Measurements from ENCODE around the gene TPBGL. TPM values are rescaled to one million over a fixed set of nuclear protein-coding genes. Genes with fewer than 3 reads are reported as not detected.

Gene TPBGL
- polyA plus RNA-seq, 5 donors = 0.08 to 0.29 (median 0.12) TPM

- no peak for DNase-seq
These were observed 4.9 kb downstream of the TPBGL start for GRCh38 chr11:75245356-75246005.

GRCh38 chr11:75246006-75246670 is 5.6 kb downstream of the TPBGL start:
- DNase-seq = no peak

- DNase-seq = no peak
These were observed 6.2 kb downstream of the TPBGL start for GRCh38 chr11:75246671-75247350.

GRCh38 chr11:75248924-75249256 is 8.3 kb downstream of the TPBGL start:
- no peak for DNase-seq

- DNase-seq = no peak
These were observed 9.1 kb downstream of the TPBGL start for GRCh38 chr11:75249704-75250103.

- DNase-seq = no peak
These were observed 13.8 kb downstream of the TPBGL start for GRCh38 chr11:75254326-75254725.

- DNase-seq = no peak
These were observed 20.0 kb downstream of the TPBGL start for GRCh38 chr11:75260396-75261170.

- no peak for DNase-seq
These were observed 21.4 kb downstream of the TPBGL start for GRCh38 chr11:75261902-75262361.

- no peak for DNase-seq
These were observed 21.9 kb downstream of the TPBGL start for GRCh38 chr11:75262436-75262835.

GRCh38 chr11:75262961-75263852 is 22.6 kb downstream of the TPBGL start:
- no peak for DNase-seq

GRCh38 chr11:75263944-75264349 is 23.4 kb downstream of the TPBGL start:
- DNase-seq = no peak

- DNase-seq = no peak
These were observed 23.8 kb downstream of the TPBGL start for GRCh38 chr11:75264356-75264755.

GRCh38 chr11:75264971-75265370 is 24.4 kb downstream of the TPBGL start:
- no peak for DNase-seq

GRCh38 chr11:75265851-75266531 is 25.4 kb downstream of the TPBGL start:
- no peak for DNase-seq

GRCh38 chr11:75267171-75267970 is 26.8 kb downstream of the TPBGL start:
- DNase-seq = no peak

- no peak for DNase-seq
These were observed 28.2 kb downstream of the TPBGL start for GRCh38 chr11:75268626-75269366.

- DNase-seq = no peak
These were observed 28.7 kb downstream of the TPBGL start for GRCh38 chr11:75269367-75269660.

- no peak for DNase-seq
These were observed 29.3 kb downstream of the TPBGL start for GRCh38 chr11:75269896-75270295.

GRCh38 chr11:75270896-75271418 is 30.4 kb downstream of the TPBGL start:
- DNase-seq = no peak

All from right lung (tissue), 5 donors.